ENCODE results near the gene RBFOX2.

RBFOX2 gene

GRCh38 chr22:35972559-35972958 is 56.1 kb downstream of the RBFOX2 start:
- no peak for TF ChIP-seq CTCF (IDR thresholded peaks at IDR 0.05; ENCODE audit: low read depth, low read length)
- DNase-seq (ENCODE audit: extremely low read depth, low read depth), result no peak

GRCh38 chr22:35971456-35972119 is 57.0 kb downstream of the RBFOX2 start:
- no peak for TF ChIP-seq CTCF (IDR thresholded peaks at IDR 0.05; ENCODE audit: low read depth, low read length)
- peak; percentile 95 for DNase-seq (ENCODE audit: extremely low read depth, low read depth)

- no peak for TF ChIP-seq CTCF (IDR thresholded peaks at IDR 0.05; ENCODE audit: low read depth, low read length)
- DNase-seq (ENCODE audit: extremely low read depth, low read depth), result no peak
These were observed 57.8 kb downstream of the RBFOX2 start for GRCh38 chr22:35970616-35971455.

- no peak for TF ChIP-seq CTCF (IDR thresholded peaks at IDR 0.05; ENCODE audit: low read depth, low read length)
- no peak for DNase-seq (ENCODE audit: extremely low read depth, low read depth)
These were observed 61.6 kb downstream of the RBFOX2 start for GRCh38 chr22:35967046-35967397.

GRCh38 chr22:35966314-35967045 is 62.1 kb downstream of the RBFOX2 start:
- no peak; the same call in 1 of the 2 replicates for TF ChIP-seq CTCF (IDR thresholded peaks at IDR 0.05; ENCODE audit: low read depth, low read length)
- DNase-seq (ENCODE audit: extremely low read depth, low read depth), result no peak

GRCh38 chr22:35963237-35963810 is 65.3 kb downstream of the RBFOX2 start:
- no peak for DNase-seq (ENCODE audit: extremely low read depth, low read depth)

More at GRCh38 chr22:35963237-35963810, 65.3 kb downstream of the RBFOX2 start:
- no peak for TF ChIP-seq CTCF (IDR thresholded peaks at IDR 0.05; ENCODE audit: low read depth, low read length)

Measured in AG09319 (cell line).